Neural crest cell (in vitro differentiated cells): ENCODE measurements around the gene ENGASE. TPM values are rescaled to one million over a fixed set of nuclear protein-coding genes. Genes with fewer than 3 reads are reported as not detected.

Source experiments
- DNase-seq: peaks from one replicate; pipeline ENCODE4 v3.0.0; 2021; ENCODE audit warnings: low read depth, mixed read lengths, low spot score
- H3K27ac Mint-ChIP-seq: one replicate; pipeline ENCODE4 v1.8.0; 2021; ENCODE audit warnings: mild to moderate bottlenecking, mixed read lengths; ENCODE audit not compliant: unreplicated experiment
- H3K27me3 Mint-ChIP-seq: 2 replicates; pipeline ENCODE4 v1.8.0; 2021; ENCODE audit warnings: low read depth, mild to moderate bottlenecking, mixed read lengths
- H3K36me3 Mint-ChIP-seq: 2 replicates; pipeline ENCODE4 v1.8.0; 2021; ENCODE audit warnings: low read depth, mild to moderate bottlenecking, mixed read lengths
- H3K4me1 Mint-ChIP-seq: 2 replicates; pipeline ENCODE4 v1.8.0; 2021; ENCODE audit warnings: mixed read lengths
- H3K4me3 Mint-ChIP-seq: one replicate; pipeline ENCODE4 v1.8.0; 2021; ENCODE audit warnings: mild to moderate bottlenecking, mixed read lengths
- H3K9me3 Mint-ChIP-seq: 2 replicates; pipeline ENCODE4 v1.8.0; 2021; ENCODE audit warnings: mixed read lengths
- total RNA-seq: library from RNA; stranded (reverse); gene quantifications from 2 replicates; pipeline ENCODE4 v1.2.1, GENCODE V29; 2021
- TF ChIP-seq, protein P1 (sequence below): fragments of 200-600 bp; sonication (generic); conservative IDR thresholded peaks from 2 replicates; pipeline ENCODE4 v1.5.0; 2021; ENCODE audit warnings: antibody characterized with exemption, mild to moderate bottlenecking

ENGASE gene
- total RNA-seq, 1 donor from 2014 or later = 52.6 TPM

DNA sequence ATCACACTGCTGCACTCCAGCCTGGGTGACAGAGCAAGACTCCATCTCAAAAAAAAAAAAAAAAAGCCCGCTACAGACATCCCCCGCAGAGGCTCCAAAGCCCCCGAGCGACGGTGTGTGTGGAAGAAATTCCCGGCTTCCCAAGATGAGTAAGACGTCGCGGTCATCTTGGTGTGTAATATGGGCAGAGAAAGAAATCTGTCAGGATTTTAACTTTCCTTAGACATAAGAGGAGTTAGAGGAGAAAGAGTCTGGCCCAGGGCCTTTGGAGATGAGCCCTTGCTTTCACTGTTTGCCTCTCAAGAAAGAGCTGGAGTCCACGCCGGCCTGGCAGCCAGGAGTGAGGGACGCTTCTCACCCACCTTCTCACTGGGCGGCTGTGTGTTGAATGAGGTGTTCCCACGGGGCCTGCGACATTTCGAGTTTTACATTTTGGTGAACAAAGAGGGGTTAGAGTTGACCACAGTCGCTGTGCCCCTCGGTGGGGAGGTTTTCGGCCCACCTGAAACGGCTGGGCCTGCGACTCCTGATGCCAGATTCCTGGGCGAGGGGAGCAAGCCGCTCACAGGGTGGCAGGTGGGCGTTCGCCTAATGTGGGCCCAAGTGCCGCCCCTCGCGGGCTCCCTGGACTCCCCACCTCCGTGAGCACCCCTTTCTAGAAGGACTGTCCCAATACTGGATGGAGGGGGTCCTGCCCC lies 32.8 kb upstream of the ENGASE start:
- Mint-ChIP-seq H3K4me3 (no peak overlapping the region), H3K27ac (no peak overlapping the region), H3K9me3 (peaks cover 4% of the 10 kb centered on the region), H3K4me1 (peaks cover 5% of the 10 kb centered on the region), H3K27me3 (peaks cover 22% of the 10 kb centered on the region), H3K36me3 (no peaks in the 10 kb centered on the region)
- DNase-seq = no peak
- TF ChIP-seq, protein P1, sequence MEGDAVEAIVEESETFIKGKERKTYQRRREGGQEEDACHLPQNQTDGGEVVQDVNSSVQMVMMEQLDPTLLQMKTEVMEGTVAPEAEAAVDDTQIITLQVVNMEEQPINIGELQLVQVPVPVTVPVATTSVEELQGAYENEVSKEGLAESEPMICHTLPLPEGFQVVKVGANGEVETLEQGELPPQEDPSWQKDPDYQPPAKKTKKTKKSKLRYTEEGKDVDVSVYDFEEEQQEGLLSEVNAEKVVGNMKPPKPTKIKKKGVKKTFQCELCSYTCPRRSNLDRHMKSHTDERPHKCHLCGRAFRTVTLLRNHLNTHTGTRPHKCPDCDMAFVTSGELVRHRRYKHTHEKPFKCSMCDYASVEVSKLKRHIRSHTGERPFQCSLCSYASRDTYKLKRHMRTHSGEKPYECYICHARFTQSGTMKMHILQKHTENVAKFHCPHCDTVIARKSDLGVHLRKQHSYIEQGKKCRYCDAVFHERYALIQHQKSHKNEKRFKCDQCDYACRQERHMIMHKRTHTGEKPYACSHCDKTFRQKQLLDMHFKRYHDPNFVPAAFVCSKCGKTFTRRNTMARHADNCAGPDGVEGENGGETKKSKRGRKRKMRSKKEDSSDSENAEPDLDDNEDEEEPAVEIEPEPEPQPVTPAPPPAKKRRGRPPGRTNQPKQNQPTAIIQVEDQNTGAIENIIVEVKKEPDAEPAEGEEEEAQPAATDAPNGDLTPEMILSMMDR = no peak

DNA sequence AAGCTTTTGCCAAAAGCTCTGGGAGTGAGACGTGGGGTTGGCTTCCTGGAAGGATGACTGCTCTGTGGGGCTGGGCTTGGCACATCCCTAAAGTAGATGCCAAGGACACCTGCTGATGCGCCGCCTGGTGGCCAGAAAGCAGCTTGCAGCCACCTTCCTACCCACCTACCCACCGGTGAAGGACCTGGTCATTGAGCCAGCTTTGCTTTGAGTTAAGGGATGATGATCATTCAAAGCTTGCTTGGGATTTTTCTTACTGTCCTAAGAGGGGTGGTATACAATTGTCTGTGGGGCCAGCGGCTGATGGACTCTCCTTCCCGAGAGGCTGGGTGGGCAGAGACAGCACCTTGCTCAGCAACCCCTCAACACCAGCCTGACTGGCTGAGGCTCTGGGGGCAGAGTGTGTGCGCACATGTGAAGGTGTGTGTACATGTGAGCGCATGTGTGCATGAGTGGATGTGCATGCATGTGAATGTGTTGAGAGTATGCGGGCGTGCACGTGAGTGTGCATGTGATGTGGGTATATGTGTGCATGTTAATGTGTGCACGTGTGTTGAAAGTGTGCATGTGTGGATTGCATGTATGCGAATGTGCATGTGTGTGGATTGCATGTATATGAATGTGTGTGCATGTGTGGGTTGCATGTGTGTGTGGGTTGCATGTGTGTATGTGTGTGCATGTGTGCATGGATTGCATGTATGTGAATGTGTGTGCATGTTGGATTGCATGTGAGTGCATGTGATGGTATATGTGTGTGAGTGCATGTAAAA lies 32.0 kb upstream of the ENGASE start:
- H3K4me3 Mint-ChIP-seq = no peak overlapping the region
- H3K27me3 Mint-ChIP-seq = peaks cover 22% of the 10 kb centered on the region

DNA sequence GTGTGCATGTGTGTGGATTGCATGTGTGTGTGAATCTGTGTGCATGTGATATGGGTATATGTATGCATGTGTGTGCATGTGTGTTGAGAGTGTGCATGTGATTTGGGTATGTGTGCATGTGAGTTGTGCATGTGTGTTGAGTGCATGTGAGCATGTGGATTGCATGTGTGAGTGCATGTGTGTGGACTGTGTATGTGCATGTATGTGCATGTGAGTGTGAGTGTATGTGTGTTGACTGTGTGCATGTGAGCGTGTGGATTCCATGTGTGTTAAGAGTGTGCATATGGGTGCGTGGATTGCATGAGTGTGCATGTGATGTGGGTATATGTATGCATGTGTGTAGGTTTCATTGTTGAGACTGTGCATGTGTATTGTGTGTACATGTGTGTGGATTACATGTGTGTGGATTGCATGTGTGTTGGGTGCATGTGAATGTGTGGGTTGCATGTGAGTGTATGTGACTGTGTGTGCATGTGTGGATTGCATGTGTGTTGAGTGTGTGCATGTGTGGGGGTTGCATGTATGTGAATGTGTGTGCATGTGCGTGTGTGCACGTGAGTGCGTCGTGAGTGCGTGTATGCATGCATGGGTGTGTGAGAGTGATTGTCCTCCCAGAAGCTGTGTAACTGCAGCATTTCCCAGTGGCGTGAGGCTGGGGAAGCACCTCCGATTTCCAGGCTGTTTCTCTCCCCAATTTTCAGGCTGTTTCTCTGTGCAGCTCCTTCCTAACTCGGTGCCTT lies 31.3 kb upstream of the ENGASE start:
- H3K9me3 Mint-ChIP-seq = peaks cover 4% of the 10 kb centered on the region
- no peaks in the 10 kb centered on the region for H3K36me3 Mint-ChIP-seq
- no peak for DNase-seq
- H3K27ac Mint-ChIP-seq = no peak overlapping the region
- TF ChIP-seq, protein P1 = no peak
- no peak overlapping the region for H3K4me3 Mint-ChIP-seq
- H3K27me3 Mint-ChIP-seq = peaks cover 22% of the 10 kb centered on the region
- peaks cover 5% of the 10 kb centered on the region for H3K4me1 Mint-ChIP-seq

More for the DNA sequence above, 32.0 kb upstream of the ENGASE start:
- Mint-ChIP-seq H3K9me3 (peaks cover 4% of the 10 kb centered on the region), H3K4me1 (peaks cover 5% of the 10 kb centered on the region), H3K36me3 (no peaks in the 10 kb centered on the region), H3K27ac (no peak overlapping the region)
- TF ChIP-seq, protein P1 = peak; percentile 63
- DNase-seq = no peak

DNA sequence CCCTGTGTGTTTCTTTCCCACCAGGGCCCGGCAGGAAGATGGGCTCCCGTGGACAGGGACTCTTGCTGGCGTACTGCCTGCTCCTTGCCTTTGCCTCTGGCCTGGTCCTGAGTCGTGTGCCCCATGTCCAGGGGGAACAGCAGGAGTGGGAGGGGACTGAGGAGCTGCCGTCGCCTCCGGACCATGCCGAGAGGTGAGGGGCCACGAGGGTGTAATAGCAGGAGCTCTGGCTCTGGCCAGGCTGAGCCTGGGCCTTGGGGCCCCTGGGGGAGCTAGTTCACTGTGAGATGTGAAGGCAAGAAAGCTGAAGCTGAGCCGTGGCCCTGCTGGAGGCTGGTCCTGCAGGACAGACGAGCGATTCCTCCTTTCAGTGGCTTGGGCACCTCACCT lies 30.7 kb upstream of the ENGASE start:
- no peak overlapping the region for H3K4me3 Mint-ChIP-seq
- TF ChIP-seq, protein P1 = no peak
- no peaks in the 10 kb centered on the region for H3K36me3 Mint-ChIP-seq
- peaks cover 22% of the 10 kb centered on the region for H3K27me3 Mint-ChIP-seq
- H3K27ac Mint-ChIP-seq = no peak overlapping the region
- no peak for DNase-seq
- peaks cover 4% of the 10 kb centered on the region for H3K9me3 Mint-ChIP-seq
- H3K4me1 Mint-ChIP-seq = peaks cover 5% of the 10 kb centered on the region

DNA sequence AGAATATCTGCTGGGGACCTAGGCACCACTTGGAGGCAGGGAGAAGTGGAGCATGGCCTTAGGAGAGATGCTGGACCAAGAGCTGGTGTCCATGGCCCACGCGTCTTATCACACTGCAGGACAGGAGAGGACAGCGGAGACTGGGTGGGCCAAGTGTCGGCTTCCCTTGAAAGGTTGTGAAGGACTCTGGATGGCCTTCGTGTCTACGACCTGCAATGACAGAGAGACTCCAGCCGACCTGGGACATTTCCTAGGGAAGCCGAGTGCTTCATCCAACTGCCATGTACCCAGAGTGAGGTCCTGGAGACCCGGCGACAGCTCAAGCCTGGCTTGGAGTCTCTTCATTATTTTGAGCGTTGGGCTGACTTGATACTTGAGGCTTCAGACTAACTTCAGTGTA lies 30.2 kb upstream of the ENGASE start:
- Mint-ChIP-seq H3K27me3 (peaks cover 22% of the 10 kb centered on the region), H3K4me1 (peaks cover 5% of the 10 kb centered on the region), H3K36me3 (no peaks in the 10 kb centered on the region), H3K9me3 (peaks cover 4% of the 10 kb centered on the region), H3K4me3 (no peak overlapping the region), H3K27ac (no peak overlapping the region)
- DNase-seq = no peak
- TF ChIP-seq, protein P1 = no peak
